Measurements from ENCODE around the gene EVC. TPM values are rescaled to one million over a fixed set of nuclear protein-coding genes. Genes with fewer than 3 reads are reported as not detected.
"Not testable (repeated sequence)": the region's sequence is repeated elsewhere in the genome, so short reads cannot be mapped to it uniquely, and the experiment has no call there.

Gene EVC
- total RNA-seq, 2 donors from 2014 or later: 7.8 to 10.5 TPM

DNA sequence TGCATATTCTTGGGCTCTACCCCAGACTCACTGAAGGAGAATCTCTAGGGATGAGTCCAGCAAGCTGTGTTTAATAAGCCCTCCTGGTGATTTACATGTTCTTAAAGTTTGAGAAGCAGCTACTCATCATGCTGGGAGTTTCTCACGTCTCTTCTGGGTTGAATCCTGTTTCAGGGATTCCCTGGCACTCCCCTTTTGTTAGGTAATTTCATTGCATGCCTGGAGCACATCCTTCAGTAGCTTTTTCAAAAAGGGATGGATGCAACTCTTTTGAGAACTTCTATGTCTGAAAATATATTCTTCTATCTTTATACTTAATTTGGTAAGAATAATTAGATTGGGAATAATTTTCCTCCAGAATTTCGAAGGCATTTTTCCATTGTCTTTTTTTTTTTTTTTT, 4.4 kb downstream of the EVC start:
- ATAC-seq (replicated peaks): no peak
- peaks cover 5% of the 10 kb centered on the region for H3K4me1 Mint-ChIP-seq
- H3K4me3 Mint-ChIP-seq: no peak overlapping the region
- no peak overlapping the region for H3K27ac Mint-ChIP-seq
- no peaks in the 10 kb centered on the region for H3K36me3 Mint-ChIP-seq (ENCODE audit: low read depth)
- peaks cover 22% of the 10 kb centered on the region for H3K9me3 Mint-ChIP-seq
- H3K27me3 Mint-ChIP-seq: peaks cover 20% of the 10 kb centered on the region

DNA sequence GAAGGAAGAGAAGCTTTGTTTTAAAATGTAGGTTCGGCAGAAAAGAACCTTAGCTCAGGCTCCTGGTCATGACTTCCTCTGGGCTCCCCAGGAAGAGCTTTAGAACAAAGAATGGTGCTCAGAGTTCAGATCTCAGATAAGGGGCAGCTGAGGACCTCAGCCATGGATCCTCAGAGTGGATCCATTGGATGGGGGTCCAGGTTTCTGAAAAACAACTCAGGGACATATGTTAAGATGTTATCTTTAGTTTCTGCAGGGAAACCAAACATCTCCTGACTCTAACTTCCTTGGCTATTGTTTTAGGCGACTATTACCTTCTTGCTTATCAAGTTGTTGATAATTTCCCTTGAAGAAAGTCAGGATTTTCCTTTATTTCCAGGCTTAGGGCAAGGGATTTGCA, 5.4 kb downstream of the EVC start:
- no peak overlapping the region for H3K27ac Mint-ChIP-seq
- no peak for ATAC-seq (replicated peaks)
- H3K4me1 Mint-ChIP-seq: no peaks in the 10 kb centered on the region
- H3K4me3 Mint-ChIP-seq: no peak overlapping the region
- peaks cover 18% of the 10 kb centered on the region for H3K27me3 Mint-ChIP-seq
- H3K9me3 Mint-ChIP-seq: peaks cover 22% of the 10 kb centered on the region
- no peaks in the 10 kb centered on the region for H3K36me3 Mint-ChIP-seq (ENCODE audit: low read depth)

GRCh38 chr4:5717449-5718158, 6.6 kb downstream of the EVC start:
- no peak overlapping the region for H3K4me3 Mint-ChIP-seq
- H3K27me3 Mint-ChIP-seq: peaks cover 15% of the 10 kb centered on the region
- H3K36me3 Mint-ChIP-seq (ENCODE audit: low read depth): no peaks in the 10 kb centered on the region
- no peaks in the 10 kb centered on the region for H3K4me1 Mint-ChIP-seq
- H3K9me3 Mint-ChIP-seq: peaks cover 22% of the 10 kb centered on the region
- no peak overlapping the region for H3K27ac Mint-ChIP-seq
- no peak for ATAC-seq (replicated peaks)

DNA sequence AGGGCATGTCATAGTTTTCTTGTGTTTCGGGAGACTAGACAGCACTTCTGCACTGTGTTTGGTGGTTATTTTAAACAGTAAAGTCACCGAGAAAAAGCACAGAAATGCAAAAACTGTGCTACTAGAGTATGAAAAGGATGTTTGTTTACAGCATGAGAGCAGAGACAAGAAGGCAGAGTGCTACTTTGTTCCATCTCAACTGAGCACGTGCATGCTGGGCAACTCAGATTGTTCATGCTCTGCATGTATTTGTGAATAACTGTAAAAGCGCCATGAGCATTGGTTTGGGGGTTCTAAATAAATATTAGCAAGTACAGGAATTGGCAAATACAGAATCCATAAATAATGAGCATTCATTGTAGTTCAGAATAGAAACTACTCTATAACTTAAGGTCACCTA, 7.4 kb downstream of the EVC start:
- peaks cover 22% of the 10 kb centered on the region for H3K9me3 Mint-ChIP-seq
- ATAC-seq (replicated peaks): no peak
- no peak overlapping the region for H3K4me3 Mint-ChIP-seq
- peaks cover 15% of the 10 kb centered on the region for H3K27me3 Mint-ChIP-seq
- H3K27ac Mint-ChIP-seq: no peak overlapping the region
- no peaks in the 10 kb centered on the region for H3K4me1 Mint-ChIP-seq
- H3K36me3 Mint-ChIP-seq (ENCODE audit: low read depth): no peaks in the 10 kb centered on the region

DNA sequence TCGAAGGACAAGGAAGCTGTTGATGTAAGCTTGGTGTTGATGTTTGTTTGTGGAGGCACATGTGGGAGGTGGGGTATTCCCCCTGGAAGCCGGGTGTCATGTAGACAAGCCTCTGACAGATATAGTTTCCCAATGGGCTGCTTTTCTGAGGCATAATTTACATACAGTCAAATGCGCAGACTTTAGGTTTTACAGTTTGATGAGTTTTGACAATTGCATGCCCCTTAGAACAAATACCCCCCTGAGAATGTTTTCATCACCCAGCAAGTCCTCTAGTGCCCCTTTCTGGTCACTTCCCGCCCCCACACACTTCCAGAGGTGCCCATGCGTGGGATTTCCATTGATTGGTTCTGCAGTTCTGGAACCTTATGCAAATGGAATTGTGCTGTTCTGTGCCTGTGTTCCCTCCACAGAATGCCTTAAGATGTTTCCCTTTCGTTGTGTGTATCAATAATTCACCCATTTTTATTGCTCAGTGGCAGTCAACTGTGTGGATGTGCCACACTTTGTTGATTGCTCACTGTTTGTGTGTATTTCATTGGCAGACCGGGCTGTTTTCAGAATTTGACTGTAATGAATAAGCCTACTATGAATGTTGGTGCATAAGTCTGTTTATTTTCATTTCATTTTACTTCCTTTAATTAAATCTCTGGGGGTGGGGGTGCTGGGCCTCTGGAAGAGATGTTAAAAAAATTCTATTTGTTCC, 8.5 kb downstream of the EVC start:
- Mint-ChIP-seq H3K27ac (no peak overlapping the region), H3K4me1 (no peaks in the 10 kb centered on the region), H3K27me3 (peaks cover 7% of the 10 kb centered on the region), H3K36me3 (ENCODE audit: low read depth) (no peaks in the 10 kb centered on the region), H3K4me3 (no peak overlapping the region), H3K9me3 (peaks cover 16% of the 10 kb centered on the region)
- no peak for ATAC-seq (replicated peaks)

GRCh38 chr4:5720157-5720850, 9.3 kb downstream of the EVC start:
- peaks cover 3% of the 10 kb centered on the region for H3K27me3 Mint-ChIP-seq
- no peaks in the 10 kb centered on the region for H3K4me1 Mint-ChIP-seq
- H3K9me3 Mint-ChIP-seq: peaks cover 11% of the 10 kb centered on the region
- no peak overlapping the region for H3K27ac Mint-ChIP-seq
- H3K36me3 Mint-ChIP-seq (ENCODE audit: low read depth): no peaks in the 10 kb centered on the region
- no peak for ATAC-seq (replicated peaks)
- H3K4me3 Mint-ChIP-seq: no peak overlapping the region

DNA sequence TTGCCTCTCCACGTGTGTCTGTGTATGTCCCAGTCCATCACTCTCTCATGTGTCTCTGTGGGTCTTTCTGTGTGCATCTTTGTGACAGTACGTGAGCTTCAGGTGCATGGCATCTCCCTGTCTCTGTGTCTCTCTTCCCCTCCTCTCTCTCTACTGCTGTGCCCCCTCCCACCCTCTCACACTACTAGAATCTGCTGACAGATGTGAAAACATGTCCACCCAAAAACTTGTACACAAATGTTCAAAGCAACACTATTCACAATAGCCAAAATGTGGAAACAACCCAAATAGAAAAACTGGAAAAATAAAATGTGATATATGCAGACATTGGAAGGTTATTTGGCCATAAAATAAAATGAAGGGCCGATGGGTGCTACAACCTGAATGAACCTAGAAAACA, 10.0 kb downstream of the EVC start:
- Mint-ChIP-seq H3K27ac (no peak overlapping the region), H3K4me3 (no peak overlapping the region), H3K4me1 (no peaks in the 10 kb centered on the region), H3K9me3 (peaks cover 10% of the 10 kb centered on the region), H3K36me3 (ENCODE audit: low read depth) (peaks cover 5% of the 10 kb centered on the region), H3K27me3 (peaks cover 3% of the 10 kb centered on the region)
- no peak for ATAC-seq (replicated peaks)

DNA sequence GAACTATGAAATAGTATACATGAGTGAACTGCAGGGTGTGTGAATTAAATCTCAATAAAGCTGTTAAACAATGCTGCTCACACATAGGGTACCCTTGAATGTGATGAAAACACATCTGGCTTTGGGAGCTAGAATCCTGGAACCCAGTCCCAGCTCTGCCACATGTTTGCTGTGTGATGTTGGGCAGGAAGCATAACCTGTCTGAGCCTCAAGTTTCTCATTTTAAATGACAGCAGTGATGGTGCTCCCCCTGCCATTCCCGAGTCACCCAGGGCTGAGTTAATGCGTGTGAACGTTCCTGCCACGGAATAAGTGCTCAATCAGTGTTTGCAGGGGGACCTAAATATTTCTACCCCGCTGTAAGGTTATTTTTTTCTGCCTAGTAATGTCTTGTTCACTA, 10.9 kb downstream of the EVC start:
- Mint-ChIP-seq H3K4me1 (no peaks in the 10 kb centered on the region), H3K27ac (no peak overlapping the region), H3K36me3 (ENCODE audit: low read depth) (peaks cover 8% of the 10 kb centered on the region), H3K27me3 (peaks cover 3% of the 10 kb centered on the region), H3K9me3 (peaks cover 6% of the 10 kb centered on the region), H3K4me3 (no peak overlapping the region)
- no peak for ATAC-seq (replicated peaks)

GRCh38 chr4:5722328-5722727, 11.3 kb downstream of the EVC start:
- Mint-ChIP-seq H3K27me3 (peaks cover 3% of the 10 kb centered on the region), H3K4me3 (no peak overlapping the region), H3K9me3 (peaks cover 5% of the 10 kb centered on the region), H3K36me3 (ENCODE audit: low read depth) (peaks cover 8% of the 10 kb centered on the region), H3K4me1 (no peaks in the 10 kb centered on the region), H3K27ac (no peak overlapping the region)
- no peak for ATAC-seq (replicated peaks)

GRCh38 chr4:5724377-5724776, 13.4 kb downstream of the EVC start:
- Mint-ChIP-seq H3K27me3 (peaks cover 3% of the 10 kb centered on the region), H3K4me3 (no peak overlapping the region), H3K9me3 (no peaks in the 10 kb centered on the region), H3K36me3 (ENCODE audit: low read depth) (peaks cover 17% of the 10 kb centered on the region), H3K27ac (no peak overlapping the region), H3K4me1 (no peaks in the 10 kb centered on the region)
- peak; percentile 71 for ATAC-seq (replicated peaks)

- H3K36me3 Mint-ChIP-seq (ENCODE audit: low read depth): peaks cover 18% of the 10 kb centered on the region
- not testable (repeated sequence) for H3K4me1 Mint-ChIP-seq; H3K4me3 Mint-ChIP-seq; H3K27ac Mint-ChIP-seq; H3K27me3 Mint-ChIP-seq; H3K9me3 Mint-ChIP-seq; ATAC-seq (replicated peaks)
Observed at GRCh38 chr4:5728412-5728811, 17.4 kb downstream of the EVC start.

DNA sequence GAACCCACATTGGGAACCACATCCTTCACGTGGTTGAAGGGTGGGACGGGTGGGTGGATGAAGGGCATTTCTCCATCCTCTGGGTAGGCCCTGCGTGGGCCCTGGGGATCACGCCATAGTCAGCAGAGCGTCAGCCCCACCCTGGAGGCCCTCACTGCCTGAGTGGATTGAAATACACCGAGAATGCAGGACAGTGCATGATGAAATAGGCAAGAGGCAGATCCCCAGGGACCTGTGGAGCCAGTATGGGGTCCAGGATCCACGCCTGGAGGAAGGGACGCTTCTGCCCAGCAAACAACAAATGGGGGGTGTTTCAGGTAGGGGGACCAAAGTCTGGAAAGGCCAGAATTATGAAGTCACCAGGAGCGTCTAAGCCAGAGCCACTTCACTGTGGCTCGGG, 19.4 kb downstream of the EVC start:
- peaks cover 18% of the 10 kb centered on the region for H3K36me3 Mint-ChIP-seq (ENCODE audit: low read depth)
- no peak overlapping the region for H3K27ac Mint-ChIP-seq
- H3K27me3 Mint-ChIP-seq: no peaks in the 10 kb centered on the region
- no peaks in the 10 kb centered on the region for H3K9me3 Mint-ChIP-seq
- H3K4me3 Mint-ChIP-seq: no peak overlapping the region
- ATAC-seq (replicated peaks): no peak
- no peaks in the 10 kb centered on the region for H3K4me1 Mint-ChIP-seq

DNA sequence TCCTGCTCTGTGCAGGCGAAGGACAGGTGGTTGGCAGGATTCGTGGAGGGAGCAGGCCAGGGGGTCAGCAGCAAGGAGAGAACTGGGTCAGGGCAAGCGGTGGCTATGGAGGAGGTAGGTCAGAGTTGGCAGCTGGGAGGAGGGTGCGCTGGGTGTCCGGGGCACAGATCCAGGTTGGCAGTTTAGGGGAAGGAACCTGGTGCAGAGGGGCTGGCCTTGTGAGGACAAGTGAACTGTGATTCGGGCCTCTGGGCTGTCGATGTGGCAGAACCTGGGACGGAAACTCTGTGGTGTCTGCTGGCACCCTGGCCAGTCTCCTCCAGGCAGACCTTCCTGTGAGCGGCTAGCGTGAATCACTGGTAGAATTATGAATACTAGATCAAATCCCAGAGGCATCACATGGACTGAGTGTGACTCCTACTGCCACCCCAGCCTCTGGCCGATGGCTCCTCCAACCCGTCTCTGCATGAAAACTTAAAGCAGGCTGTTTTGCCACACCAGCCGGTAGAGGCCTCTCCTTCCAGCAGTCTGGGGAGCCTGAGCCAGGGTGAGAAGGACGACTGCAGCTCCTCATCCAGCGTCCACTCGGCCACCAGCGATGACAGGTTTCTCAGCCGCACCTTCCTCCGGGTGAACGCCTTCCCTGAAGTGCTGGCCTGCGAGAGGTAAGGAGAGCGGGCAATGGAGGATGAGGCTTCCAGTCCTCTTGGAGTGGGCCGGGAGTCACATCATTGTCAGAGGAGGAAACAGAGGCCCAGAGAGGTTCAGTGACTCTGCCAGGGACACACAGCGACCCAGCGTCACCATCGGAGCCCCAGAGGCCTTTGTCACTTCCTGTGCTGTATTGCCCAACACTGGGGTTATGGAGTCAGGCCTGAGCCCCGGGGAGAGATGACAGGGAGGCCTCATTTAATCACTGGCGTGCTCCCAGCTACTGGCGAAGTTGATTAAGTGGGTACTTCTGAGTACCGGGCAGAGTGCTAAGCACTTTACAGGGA, 20.3 kb downstream of the EVC start:
- Mint-ChIP-seq H3K27ac (no peak overlapping the region), H3K27me3 (no peaks in the 10 kb centered on the region), H3K4me3 (no peak overlapping the region), H3K9me3 (no peaks in the 10 kb centered on the region), H3K36me3 (ENCODE audit: low read depth) (peaks cover 10% of the 10 kb centered on the region), H3K4me1 (no peaks in the 10 kb centered on the region)
- ATAC-seq (replicated peaks): no peak

GRCh38 chr4:5732158-5732557, 21.2 kb downstream of the EVC start:
- Mint-ChIP-seq H3K27ac (no peak overlapping the region), H3K4me1 (no peaks in the 10 kb centered on the region), H3K4me3 (no peak overlapping the region), H3K9me3 (no peaks in the 10 kb centered on the region), H3K27me3 (no peaks in the 10 kb centered on the region), H3K36me3 (ENCODE audit: low read depth) (peaks cover 10% of the 10 kb centered on the region)
- ATAC-seq (replicated peaks): no peak
